ENCODE measurements around the gene LEUTX. TPM values are rescaled to one million over a fixed set of nuclear protein-coding genes. Genes with fewer than 3 reads are reported as not detected.
A peak's percentile ranks its signal among the peaks of the same experiment; 100 is the strongest.
"Not testable (repeated sequence)": the region's sequence is repeated elsewhere in the genome, so short reads cannot be mapped to it uniquely, and the experiment has no call there.

Gene LEUTX
- total RNA-seq, 1 donor from 2014 or later, result not detected

DNA sequence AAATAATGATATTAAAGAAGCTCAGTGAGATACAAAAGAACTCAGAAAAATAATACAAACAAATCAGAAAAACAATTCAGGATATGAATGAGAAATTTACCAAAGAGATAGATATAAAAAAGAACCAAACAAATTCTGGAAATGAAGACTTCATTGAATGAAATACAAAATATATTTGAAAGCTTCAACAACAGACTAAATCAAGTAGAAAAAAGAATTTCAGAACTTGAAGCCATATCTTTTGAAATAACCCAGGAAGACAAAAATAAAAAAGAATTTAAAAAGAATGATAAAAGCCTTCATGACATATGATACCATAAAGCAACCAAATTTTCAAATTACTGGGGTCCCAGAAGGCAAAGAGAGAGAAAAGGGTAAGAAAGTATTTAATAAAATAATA is 9.6 kb downstream of the LEUTX start:
- DNase-seq, result no peak

DNA sequence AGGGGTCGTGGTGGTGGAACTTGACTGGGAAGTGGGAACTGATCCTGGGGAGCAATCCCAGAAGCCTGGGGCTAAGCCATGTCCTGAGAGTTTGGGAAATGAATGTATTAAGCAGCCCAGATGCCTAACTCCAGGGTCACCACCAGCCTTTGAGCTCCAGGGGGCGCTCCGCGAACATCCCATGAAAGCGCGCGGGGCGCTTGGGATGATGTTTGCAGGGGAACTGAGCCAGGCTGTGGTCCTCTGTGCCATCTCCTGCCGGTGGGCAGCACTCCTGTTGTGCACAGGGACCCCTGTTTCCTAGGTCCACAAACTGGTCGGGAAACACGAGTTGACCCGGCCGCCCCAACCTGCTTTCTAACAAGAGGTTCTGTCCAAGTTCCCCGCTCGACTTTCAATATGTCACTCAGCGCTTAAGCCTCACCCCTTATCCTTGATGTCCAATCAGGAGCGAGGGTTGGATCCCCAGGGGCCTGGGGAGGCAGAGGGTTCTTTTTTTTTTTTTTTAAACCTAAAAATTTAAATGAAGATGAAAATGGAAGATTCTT is 14.4 kb downstream of the LEUTX start:
- DNase-seq, result peak; percentile 82

DNA sequence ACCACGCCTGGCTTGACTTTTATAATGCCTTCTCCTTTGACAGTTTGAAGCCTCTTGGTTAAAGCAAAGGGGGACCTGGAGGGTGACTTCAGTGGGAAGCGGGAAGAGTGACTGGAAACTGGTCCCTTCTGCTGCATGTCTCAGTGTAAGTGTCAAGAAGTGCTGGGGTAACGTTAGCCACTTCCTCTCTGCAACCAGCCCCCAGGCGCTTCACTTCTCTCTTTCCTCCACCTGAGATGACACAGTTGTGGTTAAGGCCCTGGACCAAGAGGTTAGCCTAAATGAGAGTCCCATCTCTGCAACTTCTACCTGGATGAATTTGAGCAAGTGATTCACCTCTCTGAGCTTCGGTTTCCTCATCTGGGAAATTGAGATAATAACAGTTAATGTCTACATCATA is 16.3 kb downstream of the LEUTX start:
- no peak for DNase-seq

DNA sequence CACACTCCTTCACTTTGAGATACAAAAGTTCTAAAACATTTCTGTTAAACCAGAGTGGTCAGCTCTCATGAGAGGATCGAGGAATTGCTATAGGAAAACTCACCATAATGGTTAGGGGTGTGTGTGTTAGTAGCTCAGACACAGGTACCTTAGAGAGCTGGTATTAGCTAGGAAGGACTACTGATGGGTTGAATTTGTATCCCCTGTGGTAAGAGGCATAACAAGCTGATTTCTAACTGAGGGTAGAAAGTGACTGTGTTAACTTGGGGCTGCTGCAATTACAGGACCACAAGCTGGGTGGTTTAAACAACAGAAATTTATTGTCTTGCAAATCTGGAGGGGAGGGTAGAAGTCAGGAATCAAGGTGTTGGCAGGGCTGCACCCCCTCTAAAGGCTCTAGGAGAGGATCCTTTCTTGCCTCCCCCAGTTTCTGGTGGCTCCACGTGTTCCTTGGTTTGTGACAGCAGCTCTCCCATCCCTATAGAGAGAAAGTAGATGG is 17.4 kb downstream of the LEUTX start:
- no peak for DNase-seq

DNA sequence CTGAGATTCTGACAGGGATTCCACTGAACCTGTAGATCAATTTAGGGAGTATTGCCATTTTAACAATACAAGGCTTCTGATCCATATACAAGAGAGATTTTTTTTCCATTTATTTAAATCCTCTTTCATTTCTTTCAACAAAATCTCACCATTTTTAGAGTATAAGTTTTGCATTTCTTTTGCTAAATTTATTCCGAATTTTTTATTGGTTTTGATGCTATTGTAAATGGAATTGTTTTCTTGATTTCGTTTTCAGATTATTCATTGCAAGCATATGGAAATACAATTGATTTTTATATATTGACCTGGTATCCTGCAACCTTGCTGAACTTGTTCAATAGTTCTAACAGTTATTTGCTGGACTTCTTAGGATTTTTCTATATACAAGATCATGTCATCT is 18.4 kb downstream of the LEUTX start:
- DNase-seq, result no peak

DNA sequence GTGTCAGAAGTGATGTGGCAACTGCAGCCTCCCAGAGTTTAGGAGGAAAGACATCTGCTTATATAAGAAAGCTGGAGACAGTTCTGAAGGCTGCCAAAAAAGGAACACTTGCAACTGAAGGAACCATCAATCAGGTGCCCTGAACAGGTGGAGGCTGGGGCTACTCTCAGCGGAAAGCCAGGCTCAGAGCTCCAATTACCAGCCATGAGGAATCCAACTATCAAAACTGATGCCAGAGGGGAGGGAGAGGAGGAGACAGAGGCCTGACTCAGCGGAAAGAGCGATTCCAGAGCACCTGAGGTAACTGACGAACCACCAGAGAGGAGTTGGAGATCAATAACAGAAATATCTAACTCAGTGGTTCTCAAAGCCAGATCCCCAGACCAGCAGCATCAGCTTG is 24.3 kb downstream of the LEUTX start:
- no peak for DNase-seq

DNA sequence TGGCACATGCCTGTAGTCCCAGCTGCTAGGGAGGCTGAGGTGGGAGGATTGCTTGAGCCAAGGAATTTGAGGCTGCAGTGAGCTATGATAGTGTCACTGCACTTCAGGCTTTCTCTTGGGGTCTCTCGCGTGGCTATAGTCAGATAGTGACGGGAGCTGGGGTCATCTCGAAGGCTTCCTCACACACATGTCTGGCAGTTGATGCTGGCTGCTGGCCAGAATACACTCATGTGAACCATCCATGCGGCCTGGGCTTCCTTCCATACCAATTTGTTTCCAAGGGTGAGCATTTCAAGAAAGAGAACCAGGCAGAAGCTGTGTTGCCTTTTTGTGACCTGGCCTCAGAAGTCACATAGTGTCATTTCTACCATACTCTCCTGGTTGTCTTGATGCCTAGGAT is 26.4 kb downstream of the LEUTX start:
- DNase-seq, result no peak

DNA sequence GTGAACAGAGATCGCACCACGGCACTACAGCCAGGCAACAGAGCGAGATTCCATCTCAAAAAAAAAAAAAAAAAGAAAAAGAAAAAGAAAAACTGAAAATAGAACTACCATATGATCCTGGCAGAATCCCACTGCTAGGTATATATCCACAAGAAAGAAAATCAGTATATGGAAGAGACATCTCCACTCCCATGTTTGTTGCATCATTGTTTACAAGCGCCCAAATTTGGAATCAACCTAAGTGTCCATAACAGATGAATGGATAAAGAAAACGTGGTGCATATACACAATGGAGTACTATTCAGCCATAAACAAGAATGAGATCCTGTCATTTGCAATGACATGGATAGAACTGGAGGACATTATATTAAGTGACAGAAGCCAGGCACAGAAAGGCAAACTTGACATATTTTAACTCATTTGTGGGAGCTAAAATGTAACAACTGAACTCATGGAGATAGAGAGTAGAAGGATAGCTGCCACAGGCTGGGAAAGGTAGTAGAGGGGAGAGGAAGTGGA is 29.3 kb downstream of the LEUTX start:
- DNase-seq, result no peak

DNA sequence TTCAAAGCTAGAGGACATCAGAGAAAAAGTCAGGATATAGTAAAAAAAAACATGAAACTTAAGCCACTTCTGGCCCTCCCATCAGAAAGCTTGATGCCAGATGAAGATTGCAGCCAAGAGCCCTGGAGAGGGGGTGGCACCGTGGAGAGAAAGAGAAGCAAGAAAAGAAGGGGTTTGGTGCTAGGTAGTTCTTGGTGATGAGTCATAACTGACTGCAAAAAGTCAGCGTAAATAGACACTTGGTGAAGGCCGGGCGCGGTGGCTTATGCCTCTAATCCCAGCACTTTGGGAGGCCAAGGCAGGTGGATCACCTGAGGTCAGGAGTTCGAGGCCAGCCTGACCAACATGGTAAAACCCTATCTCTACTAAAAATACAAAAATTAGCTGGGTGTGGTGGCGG is 30.0 kb downstream of the LEUTX start:
- not testable (repeated sequence) for DNase-seq

DNA sequence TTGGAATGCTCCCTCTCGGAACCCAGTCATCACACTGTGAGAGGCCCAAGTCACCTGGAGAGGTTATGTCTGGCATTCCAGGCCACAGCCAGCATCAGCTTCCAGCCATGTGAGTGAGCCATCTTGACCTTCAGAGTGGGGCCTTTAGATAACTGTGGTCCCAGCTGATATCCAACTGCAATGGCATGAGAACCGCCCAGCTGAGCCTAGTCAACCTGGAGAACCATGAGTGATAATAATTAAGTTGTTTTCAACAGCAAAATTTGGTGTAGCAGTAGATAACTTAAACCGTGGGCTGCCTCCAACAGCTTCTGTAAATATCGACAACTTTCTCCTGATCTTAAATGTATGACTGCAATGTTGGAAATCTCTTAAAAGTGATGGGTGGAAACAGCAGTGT is 30.7 kb downstream of the LEUTX start:
- no peak for DNase-seq

DNA sequence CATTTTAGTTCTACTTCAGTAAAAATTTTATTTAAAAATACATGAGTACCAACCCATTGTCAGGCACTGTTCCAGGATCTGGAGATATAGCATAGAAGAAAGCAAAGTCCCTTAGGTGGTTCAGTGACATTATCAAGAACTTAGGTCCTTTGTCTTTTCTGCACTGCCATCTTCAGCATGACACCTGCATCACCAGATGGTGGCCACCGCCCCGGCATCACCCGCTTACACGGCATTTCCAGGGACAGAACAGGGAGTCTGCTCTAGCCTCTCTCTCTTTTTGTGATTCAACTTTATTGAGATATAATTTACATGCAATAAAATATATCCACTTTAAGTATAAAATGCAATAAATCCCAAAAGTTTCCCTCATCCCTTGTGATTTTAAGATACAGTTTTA is 31.8 kb downstream of the LEUTX start:
- no peak for DNase-seq

DNA sequence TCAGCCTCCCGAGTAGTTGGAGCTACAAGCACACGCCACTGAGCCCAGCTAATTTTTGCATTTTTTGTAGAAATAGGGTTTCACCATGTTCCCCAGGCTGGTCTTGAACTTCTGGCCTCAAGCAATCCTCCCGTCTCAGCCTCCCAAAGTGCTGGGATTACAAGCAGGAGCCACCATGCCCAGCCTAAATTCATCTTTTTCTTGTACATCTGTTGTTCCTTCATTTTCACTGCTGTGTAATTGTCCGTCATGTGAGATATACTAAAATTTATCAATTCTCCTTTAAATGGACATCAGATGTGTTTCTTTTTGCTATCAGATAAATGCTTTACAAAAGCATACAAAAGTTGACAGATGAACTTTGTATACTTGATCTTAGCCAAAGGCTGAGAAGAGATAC is 32.4 kb downstream of the LEUTX start:
- DNase-seq, result no peak

DNA sequence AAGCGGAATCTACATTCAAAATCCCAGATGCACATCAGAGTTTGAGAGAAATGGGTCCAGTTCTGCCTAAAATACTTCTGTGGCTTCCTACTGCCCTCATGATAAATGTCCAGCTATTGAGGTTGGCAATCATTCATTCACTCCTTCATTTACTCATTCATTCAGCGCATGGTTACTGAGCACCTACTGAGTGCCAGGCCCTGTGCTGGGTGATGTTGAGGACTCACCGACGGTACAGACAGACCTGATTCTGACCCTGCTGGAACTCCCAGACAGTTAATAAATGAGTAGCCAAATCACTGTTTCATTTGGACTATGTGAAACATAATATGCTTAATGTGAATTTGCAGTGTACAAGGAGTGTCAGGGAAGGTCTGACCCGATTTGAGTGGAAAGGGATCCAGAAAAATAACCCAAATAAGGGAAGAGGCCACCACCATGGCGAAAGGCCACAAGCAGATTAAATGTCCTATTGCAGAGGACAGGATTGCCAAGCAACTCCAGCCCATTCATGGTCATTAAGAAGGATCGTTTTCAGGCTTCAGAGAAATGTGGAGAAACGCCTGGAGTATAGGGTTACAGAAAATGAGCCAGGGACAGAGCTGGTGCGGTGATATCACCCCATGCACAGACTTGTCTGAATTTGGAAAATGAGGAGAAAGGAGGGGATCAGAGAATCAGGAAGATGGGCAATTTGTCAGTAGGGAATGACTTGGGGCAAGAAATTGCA is 34.8 kb downstream of the LEUTX start:
- DNase-seq, result no peak

DNA sequence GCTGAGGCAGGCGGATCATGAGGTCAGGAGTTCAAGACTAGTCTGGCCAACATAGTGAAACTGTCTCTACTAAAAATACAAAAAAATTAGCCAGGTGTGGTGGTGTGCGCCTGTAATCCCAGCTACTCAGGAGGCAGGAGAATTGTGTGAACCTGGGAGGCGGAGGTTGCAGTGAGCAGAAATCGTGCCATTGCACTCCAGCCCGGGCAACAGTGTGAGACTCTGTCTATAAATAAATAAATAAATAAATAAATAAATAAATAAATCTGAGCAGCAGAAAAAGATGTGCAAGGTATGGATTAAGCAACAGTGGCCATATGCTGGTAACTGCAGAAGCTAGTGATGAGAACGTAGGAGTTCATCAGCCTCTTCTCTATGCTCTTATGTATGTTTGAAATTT is 35.5 kb downstream of the LEUTX start:
- DNase-seq, result not testable (repeated sequence)

DNA sequence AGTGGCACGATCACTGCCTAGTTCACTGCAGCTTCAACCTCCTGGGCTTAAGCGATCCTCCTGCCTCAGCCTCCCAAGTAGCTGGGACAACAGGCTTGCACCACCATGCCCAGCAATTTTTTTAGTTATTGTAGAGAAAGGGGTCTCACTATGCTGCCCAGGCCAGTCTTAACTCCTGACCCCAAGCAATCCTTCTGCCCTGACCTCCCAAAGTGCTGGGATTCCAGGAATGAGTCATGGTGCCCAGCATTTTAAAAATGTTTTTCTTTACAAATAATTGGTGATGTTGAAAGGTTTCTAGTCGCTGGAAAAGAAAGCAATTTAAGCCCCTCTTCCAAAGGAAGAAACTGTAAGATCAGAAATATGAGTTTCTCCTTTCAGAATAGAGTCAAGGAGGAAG is 35.9 kb downstream of the LEUTX start:
- no peak for DNase-seq

DNA sequence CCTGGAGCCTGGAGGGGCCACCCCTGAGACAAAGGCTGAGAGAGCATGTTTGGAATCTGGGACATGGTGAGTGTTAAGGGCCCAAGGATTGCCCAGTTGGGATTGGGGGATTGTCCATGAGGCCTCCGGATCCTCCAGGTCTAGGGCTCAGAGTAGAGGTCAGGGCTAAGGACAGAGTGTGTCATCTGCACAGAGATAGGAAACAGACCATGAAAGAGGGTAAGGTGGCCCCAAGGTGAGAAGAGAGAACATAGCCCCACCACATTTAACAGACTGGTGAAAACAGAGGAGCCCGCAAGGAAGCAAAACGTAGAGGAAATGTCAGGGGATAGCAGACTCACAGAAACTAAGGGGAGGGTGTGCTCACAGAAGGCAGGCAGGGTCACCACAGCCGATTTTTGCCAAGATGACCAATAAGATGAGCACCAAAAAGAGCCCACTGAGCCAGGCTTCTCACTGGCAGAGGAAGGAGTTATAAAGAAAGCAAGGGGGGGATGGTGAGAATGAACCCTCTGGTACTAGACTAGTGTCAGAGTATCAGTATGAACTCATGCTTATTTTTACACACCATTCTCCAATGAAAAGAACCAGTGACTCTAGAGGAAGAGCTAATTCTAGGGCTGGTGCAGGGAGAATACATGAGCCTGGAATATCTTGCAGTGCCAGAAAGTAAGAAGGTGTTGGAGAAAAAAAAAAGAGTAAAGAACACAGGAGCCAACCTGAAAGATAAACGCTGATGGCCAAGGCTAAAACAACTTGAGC is 37.8 kb downstream of the LEUTX start:
- DNase-seq, result no peak

DNA sequence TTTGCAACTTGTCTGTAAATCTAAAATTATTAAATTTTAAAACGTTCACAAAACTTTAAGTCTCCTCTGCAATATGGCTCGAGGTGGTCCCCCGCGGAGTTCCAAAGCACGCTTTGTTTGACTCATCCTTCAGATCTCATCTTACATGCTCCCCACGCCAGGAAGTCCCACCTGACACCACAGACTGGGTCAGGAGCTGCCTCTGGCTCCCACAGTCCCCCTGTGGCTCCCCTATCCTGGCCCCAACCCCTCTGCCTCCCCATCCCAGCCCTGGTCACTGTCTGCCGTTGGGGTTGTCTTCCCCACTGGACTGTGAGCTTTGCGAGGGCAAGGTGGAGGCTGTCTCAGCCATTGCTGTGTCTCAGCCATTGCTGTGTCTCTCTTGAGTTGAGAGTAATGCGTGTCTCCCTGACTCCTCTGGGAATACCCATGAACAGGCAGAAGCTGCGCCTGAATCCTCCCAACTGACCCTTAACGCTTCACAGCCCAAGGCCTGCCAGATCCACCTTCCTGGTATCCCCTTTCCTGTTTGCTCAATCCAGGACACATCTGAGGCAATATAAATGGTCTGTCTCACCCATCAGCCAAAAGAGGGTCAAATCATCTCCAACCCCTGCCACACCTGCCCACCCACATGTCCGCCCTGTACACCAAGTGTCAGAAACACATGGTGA is 39.4 kb downstream of the LEUTX start:
- DNase-seq, result no peak

DNA sequence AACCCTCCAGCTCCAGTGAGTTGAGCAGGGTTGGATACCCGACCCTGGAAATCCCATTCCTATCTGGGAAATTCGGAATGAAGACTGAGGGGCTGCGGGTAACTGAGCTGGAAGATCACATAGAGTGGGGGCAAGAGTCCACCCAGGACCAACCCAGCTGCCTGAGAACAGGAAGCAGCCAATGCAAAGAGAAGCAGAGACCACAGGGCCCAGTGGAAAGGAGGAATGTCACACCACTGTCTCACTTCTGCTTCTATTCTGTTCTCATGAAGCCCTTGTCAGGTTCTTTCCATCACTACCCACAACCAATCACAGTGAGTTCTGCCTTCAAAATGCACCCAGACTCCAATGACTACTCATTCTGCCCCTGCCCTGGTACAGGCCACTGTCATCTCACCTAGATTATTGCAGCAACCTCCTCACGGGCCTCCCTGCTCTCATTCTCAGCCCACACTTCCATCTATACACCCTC is 40.0 kb downstream of the LEUTX start:
- no peak for DNase-seq

DNA sequence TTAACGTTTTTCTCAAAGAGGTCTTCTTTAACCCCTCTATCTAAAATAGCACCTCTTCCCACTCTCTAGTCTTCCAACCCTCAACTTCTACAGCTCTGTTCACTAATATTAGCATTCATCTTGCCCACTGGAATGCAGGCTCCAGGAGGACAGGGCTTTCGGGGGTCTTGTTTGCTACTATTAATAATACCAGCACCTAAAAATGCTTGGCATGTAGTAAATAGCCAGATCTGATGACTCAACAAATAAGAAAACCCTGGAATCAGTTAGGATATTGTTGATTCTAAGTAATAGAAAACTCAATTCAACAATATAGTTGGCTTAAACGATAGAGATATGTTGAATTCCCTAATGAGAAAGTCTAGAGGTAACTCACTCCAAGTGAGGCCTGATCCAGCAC is 41.1 kb downstream of the LEUTX start:
- DNase-seq, result no peak

DNA sequence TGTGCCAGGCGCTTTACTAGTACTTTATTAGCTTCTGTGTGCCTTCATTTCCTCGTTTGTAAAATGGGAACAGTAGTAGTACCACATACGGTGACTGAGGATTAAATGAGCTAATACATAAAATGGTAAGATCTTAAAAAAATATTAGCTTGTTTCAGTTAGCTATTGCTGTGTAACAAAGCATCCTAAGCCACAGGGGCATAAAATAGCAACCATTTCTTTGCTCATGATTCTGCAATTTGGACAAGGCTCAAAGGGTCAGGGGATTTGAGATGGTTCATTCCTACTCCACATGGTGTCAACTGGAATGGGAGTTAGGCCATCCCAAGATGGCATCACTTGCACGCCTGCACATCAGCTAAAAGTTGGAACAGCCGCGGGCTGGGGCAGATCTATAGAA is 42.0 kb downstream of the LEUTX start:
- no peak for DNase-seq

DNA sequence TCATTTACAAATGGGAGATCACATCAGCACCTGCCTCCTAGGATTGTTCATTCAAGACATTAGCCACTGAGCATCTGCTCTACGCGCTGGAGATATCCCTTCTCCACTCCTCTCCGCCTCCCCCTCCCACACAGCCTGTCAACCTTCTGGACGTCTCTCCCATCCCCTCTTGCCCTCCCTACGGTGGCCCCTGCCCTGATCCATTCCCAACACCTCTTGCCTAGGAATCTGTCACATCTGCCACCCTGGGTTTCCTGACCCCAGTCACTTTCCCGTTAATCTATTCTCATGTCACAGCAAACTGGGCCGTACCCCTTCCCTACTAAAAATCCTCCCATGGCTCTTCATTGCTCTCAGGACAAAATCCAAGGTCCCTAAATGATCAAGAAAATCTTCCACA is 45.0 kb downstream of the LEUTX start:
- DNase-seq, result no peak
